Activated CD4-positive, CD25-positive, alpha-beta regulatory T cell treated with anti-CD3 and anti-CD28 coated beads, Interleukin-2, amount 50 U/mL, for 16 hours (primary cell): Measurements from ENCODE around the gene BACH2.
"Not testable (repeated sequence)": the region's sequence is repeated elsewhere in the genome, so short reads cannot be mapped to it uniquely, and the experiment has no call there.

ENCODE experiments used
- DNase-seq: peaks from one replicate; pipeline ENCODE4 v3.0.0-alpha.2; 2020; ENCODE audit warnings: low read depth, low spot score

The BACH2 gene

GRCh38 chr6:90302320-90302719 lies 5.7 kb upstream of the BACH2 start:
- no peak for DNase-seq

- no peak for DNase-seq
Observed at GRCh38 chr6:90301816-90302215, 5.2 kb upstream of the BACH2 start.

GRCh38 chr6:90298459-90299053 lies 1.9 kb upstream of the BACH2 start:
- DNase-seq: no peak

GRCh38 chr6:90297867-90298381 lies 1.3 kb upstream of the BACH2 start:
- no peak for DNase-seq

GRCh38 chr6:90297115-90297866 lies 648 bp upstream of the BACH2 start:
- no peak for DNase-seq

GRCh38 chr6:90295854-90296340 lies 746 bp downstream of the BACH2 start:
- no peak for DNase-seq

DNA sequence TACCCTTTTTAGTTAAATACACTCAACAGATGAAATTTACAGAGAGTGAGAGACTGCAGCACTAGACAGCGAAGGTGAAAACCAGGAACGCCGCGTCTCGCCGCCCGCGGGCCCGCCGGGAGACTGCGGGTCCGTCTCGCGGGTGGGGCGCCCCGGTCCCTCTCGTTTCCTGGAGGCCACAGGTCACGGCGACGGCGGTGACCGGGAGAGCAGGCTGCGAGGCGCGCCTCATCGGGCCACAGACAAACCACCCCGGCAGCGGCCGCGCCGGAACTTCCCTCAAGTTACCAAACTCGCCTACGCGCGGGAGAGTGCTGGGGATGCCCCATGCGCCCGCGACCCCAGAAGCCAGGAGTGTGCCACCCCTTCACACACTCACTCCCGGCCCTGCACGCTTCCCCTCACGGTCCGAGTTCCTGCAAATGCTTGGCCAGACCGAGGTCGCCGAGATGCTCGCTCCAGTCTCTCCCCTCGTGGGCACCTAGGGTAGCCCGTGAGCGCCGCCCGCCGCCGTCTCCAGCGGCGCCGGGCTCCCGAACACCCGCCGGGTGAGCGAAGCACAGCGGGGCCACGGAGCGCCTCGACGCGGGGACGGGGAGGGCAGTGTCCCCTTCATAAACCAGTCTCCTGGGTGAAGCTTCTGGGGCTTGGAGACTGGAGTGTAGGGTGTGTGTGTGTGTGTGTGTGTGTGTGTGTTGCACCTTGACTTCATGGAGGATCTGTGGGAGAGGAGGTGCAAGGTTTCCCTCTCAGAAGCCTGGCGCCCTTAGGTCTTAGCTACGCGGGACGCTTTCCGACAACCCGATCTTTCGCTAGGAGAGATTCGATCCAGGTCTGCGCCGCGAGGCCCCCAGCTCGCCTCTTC lies 1.4 kb downstream of the BACH2 start:
- peak; percentile 31 for DNase-seq

DNA sequence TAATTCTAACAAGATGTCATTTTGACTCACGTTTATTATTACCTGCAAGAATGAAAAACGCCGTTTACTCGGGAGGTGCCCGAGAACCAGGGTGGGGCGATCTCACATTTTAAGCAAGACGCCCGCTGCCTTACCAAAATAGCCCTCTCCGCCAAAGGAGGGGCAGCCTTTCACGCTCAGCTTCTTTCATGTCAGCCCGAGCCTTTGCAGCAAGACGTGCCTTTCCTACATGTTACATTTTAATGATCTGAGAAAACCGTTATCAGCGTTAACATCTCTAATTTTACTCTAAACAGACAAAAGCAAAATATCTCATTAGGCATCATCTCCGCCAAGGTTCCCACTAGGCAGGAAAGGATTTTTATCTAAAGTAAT lies 2.0 kb downstream of the BACH2 start:
- no peak for DNase-seq

- no peak for DNase-seq
Observed at GRCh38 chr6:90294008-90294511, 2.6 kb downstream of the BACH2 start.

- no peak for DNase-seq
Observed at GRCh38 chr6:90293319-90293953, 3.2 kb downstream of the BACH2 start.

DNA sequence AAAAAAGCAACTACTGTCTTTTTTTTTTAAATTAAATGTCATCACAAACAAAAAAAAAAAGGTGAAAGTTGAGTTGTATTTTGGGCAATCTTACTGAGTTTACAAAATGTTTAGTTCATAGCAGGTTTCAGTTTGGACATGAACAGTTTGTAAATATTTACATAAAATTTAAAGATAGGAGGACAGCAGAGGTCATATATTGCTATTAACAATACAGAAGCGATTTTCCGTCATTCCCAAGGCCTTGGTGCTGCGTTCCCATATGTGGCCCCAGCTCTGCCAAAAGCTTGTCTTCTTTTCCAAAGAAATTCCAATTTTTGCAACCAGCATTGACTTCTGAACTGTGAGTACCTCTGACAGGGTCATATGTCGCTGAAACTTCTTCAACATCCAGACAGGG lies 5.1 kb downstream of the BACH2 start:
- no peak for DNase-seq

DNA sequence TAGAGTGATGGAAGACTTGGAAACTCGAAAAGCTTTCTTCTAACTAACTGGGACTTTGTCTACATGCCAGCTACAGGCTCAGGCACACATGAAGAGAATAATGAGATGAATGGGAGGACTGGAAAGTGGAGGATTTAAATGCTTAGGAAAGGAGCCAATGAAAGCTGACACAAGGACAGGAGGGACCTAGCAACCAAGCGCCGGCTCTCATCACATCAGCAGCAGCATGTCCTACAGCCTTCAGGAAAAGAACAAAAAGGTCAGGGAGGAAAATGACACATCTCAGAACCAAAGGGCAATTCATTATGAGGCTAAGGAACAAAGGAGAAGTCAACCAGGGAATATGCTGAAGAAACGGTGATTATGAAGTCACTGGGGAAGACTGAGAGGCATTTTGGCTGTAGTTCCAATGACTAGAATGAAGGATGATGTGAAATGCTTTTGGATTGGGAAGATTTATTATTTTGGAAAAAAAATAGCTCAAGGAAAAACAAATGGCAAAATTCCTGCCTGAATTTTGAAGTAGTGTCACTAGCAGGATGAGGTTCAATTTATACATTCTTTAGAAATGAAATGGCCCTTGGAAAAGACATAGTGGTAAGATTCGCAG lies 5.7 kb downstream of the BACH2 start:
- DNase-seq: no peak

GRCh38 chr6:90289902-90290301 lies 6.7 kb downstream of the BACH2 start:
- DNase-seq: no peak

DNA sequence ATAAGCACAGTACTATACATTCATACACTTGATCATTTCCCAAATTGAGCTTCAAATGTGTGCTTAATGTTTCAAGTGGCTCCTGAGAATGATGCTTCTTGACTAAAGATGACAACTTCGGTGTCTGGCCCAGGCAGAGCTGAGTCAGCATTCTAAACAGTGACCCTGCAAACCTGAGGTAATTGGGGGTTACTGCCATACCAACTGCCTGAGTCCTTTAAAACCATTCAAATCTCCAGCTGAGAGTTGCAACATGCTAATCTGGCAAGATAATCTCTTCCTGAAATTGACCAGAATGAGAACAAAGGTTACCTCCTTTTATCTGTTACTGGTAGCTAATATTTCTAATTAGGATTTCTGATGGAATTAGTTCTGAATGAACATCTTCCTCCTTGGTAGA lies 8.2 kb downstream of the BACH2 start:
- no peak for DNase-seq

GRCh38 chr6:90286884-90287488 lies 9.7 kb downstream of the BACH2 start:
- no peak for DNase-seq

DNA sequence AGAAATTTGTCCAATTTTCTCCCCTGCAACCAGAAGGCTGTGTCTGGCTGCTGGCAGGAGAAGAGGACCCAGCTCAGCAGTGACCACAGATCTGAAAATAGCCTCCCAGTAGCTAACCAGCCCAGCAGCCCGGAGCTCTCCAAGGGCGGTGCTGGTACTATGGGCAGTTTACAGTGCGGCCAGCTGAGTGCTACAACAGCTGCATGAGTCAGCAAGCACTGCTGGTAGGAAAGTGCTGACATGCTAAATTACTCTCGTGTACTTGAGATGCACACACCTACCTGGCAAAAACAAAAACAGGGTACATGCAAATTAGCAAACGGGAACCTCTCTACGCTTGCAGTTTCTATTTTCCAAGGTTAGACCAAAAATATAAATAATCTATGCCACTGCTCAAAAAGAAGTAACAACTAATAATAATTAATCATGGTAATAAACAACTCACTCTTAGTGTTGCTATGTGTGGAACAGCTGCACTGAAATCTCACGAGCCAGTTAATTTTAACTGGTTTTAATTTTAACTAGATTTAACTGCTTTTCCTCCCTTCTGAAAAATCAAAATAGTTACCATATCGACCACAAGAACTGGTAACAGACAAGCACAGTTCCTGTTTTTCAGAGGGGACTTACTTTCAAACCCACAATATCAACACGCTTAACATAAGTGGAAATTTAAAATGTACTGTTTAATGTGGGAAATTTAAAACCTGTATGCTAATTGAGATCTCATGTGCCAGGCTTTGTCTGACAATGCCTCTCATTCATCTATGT lies 10.8 kb downstream of the BACH2 start:
- no peak for DNase-seq

DNA sequence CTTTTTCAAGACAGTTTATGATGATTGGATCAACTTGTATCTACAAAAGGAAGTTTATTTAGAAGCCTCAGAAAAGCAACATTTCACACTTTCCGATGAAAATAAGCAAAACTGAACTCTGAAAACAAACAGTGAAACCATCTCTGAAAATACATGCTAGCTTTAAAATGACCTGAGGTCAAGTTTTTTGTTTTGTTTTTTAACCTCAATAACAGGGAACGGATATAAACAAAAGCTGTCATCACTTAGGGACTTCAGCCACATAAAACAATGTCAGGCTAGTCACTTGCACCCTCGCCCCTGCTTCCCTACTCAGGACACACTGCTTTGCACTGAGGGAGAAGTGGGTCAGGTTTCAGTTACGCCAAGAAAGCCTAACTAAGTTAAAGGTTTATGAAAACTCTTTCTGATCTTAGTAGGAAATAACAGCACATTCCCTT lies 11.6 kb downstream of the BACH2 start:
- DNase-seq: no peak

GRCh38 chr6:90284236-90285041 lies 12.2 kb downstream of the BACH2 start:
- no peak for DNase-seq

DNA sequence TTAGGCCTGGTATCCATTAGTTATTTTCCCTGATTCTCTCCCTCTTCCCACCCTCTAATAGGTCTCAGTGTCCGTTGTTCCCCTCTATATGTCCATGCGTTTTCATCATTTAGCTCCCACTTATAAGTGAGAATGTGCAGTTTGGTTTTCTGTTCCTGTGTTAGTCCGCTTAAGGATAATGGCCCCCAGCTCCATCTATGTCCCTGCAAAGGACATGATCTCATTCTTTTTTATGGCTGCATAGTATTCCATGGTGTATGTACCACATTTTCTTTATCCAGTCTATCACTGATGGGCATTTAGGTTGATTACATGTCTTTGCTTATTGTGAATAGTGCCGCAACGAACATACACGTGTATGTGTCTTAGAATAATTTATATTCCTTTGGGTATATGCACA lies 14.4 kb downstream of the BACH2 start:
- not testable (repeated sequence) for DNase-seq
